Glutamatergic neuron (in vitro differentiated cells): ENCODE results near the gene SMAD3. TPM values are rescaled to one million over a fixed set of nuclear protein-coding genes. Genes with fewer than 3 reads are reported as not detected.

Experiments
- DNase-seq: peaks from one replicate; pipeline ENCODE4 v3.0.0; 2022
- H3K27ac Mint-ChIP-seq: one replicate; pipeline ENCODE4 v1.8.0; 2020; ENCODE audit warnings: mild to moderate bottlenecking, mixed read lengths, inconsistent platforms; ENCODE audit not compliant: unreplicated experiment
- H3K27me3 Mint-ChIP-seq: one replicate; pipeline ENCODE4 v1.8.0; 2020; ENCODE audit warnings: mild to moderate bottlenecking, moderate library complexity, mixed read lengths, inconsistent platforms; ENCODE audit not compliant: unreplicated experiment
- H3K36me3 Mint-ChIP-seq: one replicate; pipeline ENCODE4 v1.8.0; 2020; ENCODE audit warnings: mild to moderate bottlenecking, mixed read lengths, inconsistent platforms; ENCODE audit not compliant: unreplicated experiment
- H3K4me1 Mint-ChIP-seq: one replicate; pipeline ENCODE4 v1.8.0; 2020; ENCODE audit warnings: mild to moderate bottlenecking, low read depth, mixed read lengths, inconsistent platforms; ENCODE audit not compliant: unreplicated experiment
- H3K4me3 Mint-ChIP-seq: one replicate; pipeline ENCODE4 v1.8.0; 2020; ENCODE audit warnings: mild to moderate bottlenecking, mixed read lengths, inconsistent platforms; ENCODE audit not compliant: unreplicated experiment
- H3K9me3 Mint-ChIP-seq: one replicate; pipeline ENCODE4 v1.8.0; 2020; ENCODE audit warnings: mild to moderate bottlenecking, moderate library complexity, mixed read lengths, inconsistent platforms; ENCODE audit not compliant: unreplicated experiment
- CTCF ChIP-seq: fragments of 200-600 bp; sonication (generic); IDR thresholded peaks from one replicate; pipeline ENCODE4 v1.5.0; 2021; ENCODE audit not compliant: partially characterized antibody, unreplicated experiment
- total RNA-seq: library from RNA; stranded (reverse); fragmentation: NEBNext Ultra II Directional; extraction: Animal tissue kit (Norgen Biotek cat#: 25700); gene quantifications from one replicate; pipeline ENCODE4 v1.2.1, GENCODE V29; 2021; ENCODE audit not compliant: unreplicated experiment

Gene SMAD3
- total RNA-seq, 1 donor from 2014 or later = 5.0 TPM

- H3K9me3 Mint-ChIP-seq = no peaks in the 10 kb centered on the region
- H3K36me3 Mint-ChIP-seq = no peaks in the 10 kb centered on the region
- no peak overlapping the region for H3K4me3 Mint-ChIP-seq
- peaks cover 16% of the 10 kb centered on the region for H3K4me1 Mint-ChIP-seq
- TF ChIP-seq CTCF = no peak
- H3K27me3 Mint-ChIP-seq = peaks cover 9% of the 10 kb centered on the region
- no peak overlapping the region for H3K27ac Mint-ChIP-seq
- DNase-seq = no peak
Observed at GRCh38 chr15:67142092-67142766, 76.8 kb downstream of the SMAD3 start.

GRCh38 chr15:67142767-67143100, 77.3 kb downstream of the SMAD3 start:
- no peak for DNase-seq
- H3K27me3 Mint-ChIP-seq = peaks cover 9% of the 10 kb centered on the region
- H3K36me3 Mint-ChIP-seq = no peaks in the 10 kb centered on the region
- TF ChIP-seq CTCF = no peak
- H3K4me1 Mint-ChIP-seq = peaks cover 16% of the 10 kb centered on the region
- H3K9me3 Mint-ChIP-seq = no peaks in the 10 kb centered on the region
- H3K27ac Mint-ChIP-seq = no peak overlapping the region
- no peak overlapping the region for H3K4me3 Mint-ChIP-seq

GRCh38 chr15:67143646-67144045, 78.2 kb downstream of the SMAD3 start:
- Mint-ChIP-seq H3K4me1 (peaks cover 13% of the 10 kb centered on the region), H3K36me3 (no peaks in the 10 kb centered on the region), H3K9me3 (no peaks in the 10 kb centered on the region), H3K4me3 (no peak overlapping the region), H3K27ac (no peak overlapping the region), H3K27me3 (peaks cover 9% of the 10 kb centered on the region)
- DNase-seq = no peak
- TF ChIP-seq CTCF = no peak

- no peak overlapping the region for H3K27ac Mint-ChIP-seq
- no peak for DNase-seq
- H3K36me3 Mint-ChIP-seq = no peaks in the 10 kb centered on the region
- no peaks in the 10 kb centered on the region for H3K9me3 Mint-ChIP-seq
- no peak overlapping the region for H3K4me3 Mint-ChIP-seq
- H3K4me1 Mint-ChIP-seq = peaks cover 7% of the 10 kb centered on the region
- peaks cover 9% of the 10 kb centered on the region for H3K27me3 Mint-ChIP-seq
- TF ChIP-seq CTCF = no peak
Observed at GRCh38 chr15:67144609-67145311, 79.4 kb downstream of the SMAD3 start.

GRCh38 chr15:67145312-67145610, 79.9 kb downstream of the SMAD3 start:
- Mint-ChIP-seq H3K27ac (no peak overlapping the region), H3K4me3 (no peak overlapping the region), H3K36me3 (no peaks in the 10 kb centered on the region), H3K4me1 (peaks cover 7% of the 10 kb centered on the region), H3K27me3 (peaks cover 9% of the 10 kb centered on the region), H3K9me3 (no peaks in the 10 kb centered on the region)
- DNase-seq = no peak
- TF ChIP-seq CTCF = no peak
